HEK293 (cell line): ENCODE results near the gene DAND5.

Experiments
- CTCF ChIA-PET: fragments of 350-600 bp; formaldehyde crosslinking; extraction: SDS; loops from one replicate; lab custom pipeline; 2021; ENCODE audit warnings: antibody characterized with exemption; lab: Yijun Ruan, JAX
- POLR2A ChIA-PET: fragments of 300-600 bp; formaldehyde crosslinking; extraction: SDS; loops from one replicate; lab custom pipeline; 2020; ENCODE audit warnings: antibody characterized with exemption, inconsistent platforms; lab: Yijun Ruan, JAX
- H3K27ac ChIP-seq: fragments of 200-500 bp; sonication (Bioruptor generic); 2 replicates; pipeline ENCODE4 v1.5.1; 2014; ENCODE audit warnings: low read depth, low read length, control low read depth, inconsistent platforms; ENCODE audit errors: extremely low read depth
- H3K36me3 ChIP-seq, 2 experiments: fragments of 200-500 bp in 1 of 2; sonication (Bioruptor generic) in 1 of 2; 1 replicate in 1 of 2; 2 replicates in 1 of 2; pipeline ENCODE4 v1.5.1; 2014 to 2017; ENCODE audit warnings: inconsistent platforms in 2 of 2, low read length in 2 of 2; ENCODE audit not compliant: control insufficient read depth in 2 of 2, insufficient read depth in 1 of 2
- H3K4me1 ChIP-seq: fragments of 200-500 bp; sonication (Bioruptor generic); 2 replicates; pipeline ENCODE4 v1.5.1; 2014; ENCODE audit warnings: mild to moderate bottlenecking, low read length, inconsistent platforms; ENCODE audit not compliant: control insufficient read depth, insufficient read depth
- H3K4me3 ChIP-seq: 2 replicates; pipeline ENCODE4 v1.5.1; 2011; ENCODE audit warnings: low read depth, mild to moderate bottlenecking, control low read depth, low read length, moderate library complexity
- H3K9me3 ChIP-seq: fragments of 200-500 bp; sonication (Bioruptor generic); 2 replicates; pipeline ENCODE4 v1.5.1; 2014; ENCODE audit warnings: low read depth, low read length, inconsistent platforms; ENCODE audit not compliant: control insufficient read depth, insufficient read depth
- GLIS1 ChIP-seq: fragments of 450-650 bp; formaldehyde crosslinking; IDR thresholded peaks from 2 replicates; pipeline ENCODE4 v1.5.1; 2016; ENCODE audit warnings: missing biosample characterization, missing genetic modification characterization
- KLF8 ChIP-seq: fragments of 450-650 bp; formaldehyde crosslinking; IDR thresholded peaks from 2 replicates; pipeline ENCODE4 v1.5.1; 2016; ENCODE audit warnings: missing biosample characterization, missing genetic modification characterization
- OSR2 ChIP-seq: fragments of 450-650 bp; formaldehyde crosslinking; IDR thresholded peaks from 2 replicates; pipeline ENCODE4 v1.5.1; 2016; ENCODE audit warnings: missing biosample characterization, missing genetic modification characterization
- REPIN1 ChIP-seq: fragments of 450-650 bp; formaldehyde crosslinking; IDR thresholded peaks from 2 replicates; pipeline ENCODE4 v1.5.1; 2017; ENCODE audit warnings: missing biosample characterization, missing genetic modification characterization, low read depth
- SALL2 ChIP-seq: fragments of 450-650 bp; formaldehyde crosslinking; IDR thresholded peaks from 2 replicates; pipeline ENCODE4 v1.5.0; 2017; ENCODE audit warnings: missing biosample characterization, mild to moderate bottlenecking, missing genetic modification characterization, borderline replicate concordance
- ZBTB20 ChIP-seq: fragments of 450-650 bp; formaldehyde crosslinking; IDR thresholded peaks from 2 replicates; pipeline ENCODE4 v1.5.1; 2016; ENCODE audit warnings: missing biosample characterization, missing genetic modification characterization
- ZEB2 ChIP-seq: fragments of 450-650 bp; formaldehyde crosslinking; IDR thresholded peaks from 2 replicates; pipeline ENCODE4 v1.5.1; 2016; ENCODE audit warnings: missing biosample characterization, missing genetic modification characterization
- ZNF19 ChIP-seq: fragments of 450-650 bp; formaldehyde crosslinking; IDR thresholded peaks from 2 replicates; pipeline ENCODE4; 2016; ENCODE audit warnings: missing biosample characterization, missing genetic modification characterization, low read depth
- ZNF248 ChIP-seq: fragments of 450-650 bp; formaldehyde crosslinking; IDR thresholded peaks from 2 replicates; pipeline ENCODE4 v1.5.1; 2017; ENCODE audit warnings: missing biosample characterization, missing genetic modification characterization
- ZNF391 ChIP-seq: fragments of 450-650 bp; formaldehyde crosslinking; IDR thresholded peaks from 2 replicates; pipeline ENCODE4 v1.5.1; 2016; ENCODE audit warnings: low read depth, missing biosample characterization, missing genetic modification characterization, borderline replicate concordance
- ZNF555 ChIP-seq: fragments of 450-650 bp; formaldehyde crosslinking; conservative IDR thresholded peaks from 2 replicates; pipeline ENCODE4 v1.5.1; 2017; ENCODE audit warnings: missing biosample characterization, mild to moderate bottlenecking, missing genetic modification characterization, inconsistent platforms
- ZNF621 ChIP-seq: fragments of 450-650 bp; formaldehyde crosslinking; IDR thresholded peaks from 2 replicates; pipeline ENCODE4 v1.5.1; 2017; ENCODE audit warnings: missing biosample characterization, missing genetic modification characterization
- ZNF776 ChIP-seq: fragments of 450-650 bp; formaldehyde crosslinking; IDR thresholded peaks from 2 replicates; pipeline ENCODE4 v1.5.0; 2017; ENCODE audit warnings: missing biosample characterization, missing genetic modification characterization, borderline replicate concordance
- ZNF791 ChIP-seq: fragments of 450-650 bp; formaldehyde crosslinking; IDR thresholded peaks from 2 replicates; pipeline ENCODE4 v1.5.1; 2016; ENCODE audit warnings: missing biosample characterization, missing genetic modification characterization
- ZNF837 ChIP-seq: fragments of 450-650 bp; formaldehyde crosslinking; IDR thresholded peaks from 2 replicates; pipeline ENCODE4 v1.5.1; 2016; ENCODE audit warnings: missing biosample characterization, missing genetic modification characterization
- TF ChIP-seq, protein P1 (sequence below): fragments of 450-650 bp; formaldehyde crosslinking; conservative IDR thresholded peaks from 2 replicates; pipeline ENCODE4 v1.5.1; 2016; ENCODE audit warnings: low read depth, missing biosample characterization, missing genetic modification characterization
- TF ChIP-seq, protein P2 (sequence below): fragments of 450-650 bp; formaldehyde crosslinking; IDR thresholded peaks from 2 replicates; pipeline ENCODE4 v1.5.1; 2016; ENCODE audit warnings: missing biosample characterization, missing genetic modification characterization, borderline replicate concordance
- TF ChIP-seq, protein P3 (sequence below): fragments of 450-650 bp; formaldehyde crosslinking; IDR thresholded peaks from 2 replicates; pipeline ENCODE4 v1.5.1; 2017; ENCODE audit warnings: missing biosample characterization, mild to moderate bottlenecking, missing genetic modification characterization, moderate library complexity
- TF ChIP-seq, protein P4 (sequence below): fragments of 450-650 bp; formaldehyde crosslinking; IDR thresholded peaks from 2 replicates; pipeline ENCODE4 v1.5.1; 2016; ENCODE audit warnings: missing biosample characterization, missing genetic modification characterization

Gene DAND5

DNA sequence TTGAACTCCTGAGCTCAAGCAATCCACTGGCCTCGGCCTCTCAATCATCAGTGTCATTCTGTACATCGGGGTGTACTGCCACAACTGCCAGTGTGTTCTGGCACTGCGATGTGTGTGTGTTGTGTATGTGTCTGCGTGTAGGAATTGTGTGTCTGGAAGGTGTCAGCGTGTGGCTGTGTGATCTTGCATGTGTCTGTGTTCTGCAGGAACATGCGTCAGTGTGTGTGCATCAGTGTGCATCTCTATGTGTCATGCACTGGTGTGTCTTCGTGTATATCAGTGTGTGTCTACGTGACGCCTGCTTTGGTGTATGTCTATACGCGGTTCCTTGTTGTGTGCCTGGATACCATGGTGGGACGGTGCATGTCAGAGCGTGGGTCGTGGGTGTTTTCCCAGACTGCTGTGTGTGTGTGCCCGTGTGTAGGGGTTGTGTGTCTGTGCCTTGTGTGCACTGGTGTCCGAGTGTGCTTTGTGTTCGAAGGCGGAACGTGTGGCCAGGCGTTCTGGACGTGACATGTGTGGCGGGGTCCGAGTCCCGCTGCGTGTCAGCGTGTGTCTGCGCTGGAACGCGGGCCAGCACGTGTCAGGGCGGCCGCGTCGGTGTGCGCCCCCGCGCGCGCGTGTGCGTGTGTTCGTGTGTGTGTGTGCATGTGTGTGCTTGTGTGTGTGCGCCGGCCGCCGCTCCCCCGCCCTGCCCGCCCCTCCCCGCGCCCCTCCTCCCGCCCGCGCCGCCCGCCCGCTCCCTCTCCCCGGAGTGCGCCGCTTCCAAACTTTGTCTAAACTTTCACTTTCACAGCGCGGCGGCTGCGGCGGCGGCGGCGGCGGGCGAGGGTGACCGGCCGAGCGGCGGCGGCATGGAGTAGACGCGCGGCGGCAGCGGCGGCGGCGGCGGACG, 25.6 kb downstream of the DAND5 start, which contains the start of gene NFIX:
Gene NFIX (plus strand): TSS at position 775 of the 895 bp plus-strand sequence. CDS start 363 bp downstream, outside the sequence.
- ChIA-PET CTCF (interaction anchor here (0.6 to 1.6 kb wide), 5 partner anchors 9 to 1033 kb away, joined by 3 to 9 read pairs (median 5); partner anchors contain the start of gene RLN3), POLR2A (no interaction called here)
- Histone ChIP-seq H3K4me1 (no peaks in the 10 kb centered on the region), H3K36me3 (peaks cover 0 to 6% of the 10 kb centered on the region in 2 experiments; a peak in 1 of 3 replicates), H3K27ac (peak within 1 kb of the TSS; percentile 70; the same call in 1 of the 2 replicates), H3K9me3 (no peaks in the 10 kb centered on the region), H3K4me3 (peak within 1 kb of the TSS; percentile 51)
- TF ChIP-seq ZEB2 (tag by site-specific recombination) (peak; percentile 69; the same call in 1 of the 2 replicates), ZNF791 (no peak; the same call in 1 of the 2 replicates), KLF8 (tag by site-specific recombination) (peak; percentile 60; the same call in 1 of the 2 replicates), GLIS1 (tag by site-specific recombination) (no peak), REPIN1 (tag by site-specific recombination) (0 out of 2 replicates have a peak, but pooled peaks have one; percentile 56), ZNF391 (tag by site-specific recombination) (peak; percentile 83; the same call in 1 of the 2 replicates), ZNF19 (tag by site-specific recombination) (no peak), ZNF776 (tag by site-specific recombination) (no peak), ZNF248 (tag by site-specific recombination) (no peak), SALL2 (no peak), ZBTB20 (no peak), OSR2 (tag by site-specific recombination) (no peak), ZNF837 (tag by site-specific recombination) (no peak), ZNF555 (tag by site-specific recombination) (no peak), ZNF621 (tag by site-specific recombination) (no peak)
- TF ChIP-seq, protein P1, sequence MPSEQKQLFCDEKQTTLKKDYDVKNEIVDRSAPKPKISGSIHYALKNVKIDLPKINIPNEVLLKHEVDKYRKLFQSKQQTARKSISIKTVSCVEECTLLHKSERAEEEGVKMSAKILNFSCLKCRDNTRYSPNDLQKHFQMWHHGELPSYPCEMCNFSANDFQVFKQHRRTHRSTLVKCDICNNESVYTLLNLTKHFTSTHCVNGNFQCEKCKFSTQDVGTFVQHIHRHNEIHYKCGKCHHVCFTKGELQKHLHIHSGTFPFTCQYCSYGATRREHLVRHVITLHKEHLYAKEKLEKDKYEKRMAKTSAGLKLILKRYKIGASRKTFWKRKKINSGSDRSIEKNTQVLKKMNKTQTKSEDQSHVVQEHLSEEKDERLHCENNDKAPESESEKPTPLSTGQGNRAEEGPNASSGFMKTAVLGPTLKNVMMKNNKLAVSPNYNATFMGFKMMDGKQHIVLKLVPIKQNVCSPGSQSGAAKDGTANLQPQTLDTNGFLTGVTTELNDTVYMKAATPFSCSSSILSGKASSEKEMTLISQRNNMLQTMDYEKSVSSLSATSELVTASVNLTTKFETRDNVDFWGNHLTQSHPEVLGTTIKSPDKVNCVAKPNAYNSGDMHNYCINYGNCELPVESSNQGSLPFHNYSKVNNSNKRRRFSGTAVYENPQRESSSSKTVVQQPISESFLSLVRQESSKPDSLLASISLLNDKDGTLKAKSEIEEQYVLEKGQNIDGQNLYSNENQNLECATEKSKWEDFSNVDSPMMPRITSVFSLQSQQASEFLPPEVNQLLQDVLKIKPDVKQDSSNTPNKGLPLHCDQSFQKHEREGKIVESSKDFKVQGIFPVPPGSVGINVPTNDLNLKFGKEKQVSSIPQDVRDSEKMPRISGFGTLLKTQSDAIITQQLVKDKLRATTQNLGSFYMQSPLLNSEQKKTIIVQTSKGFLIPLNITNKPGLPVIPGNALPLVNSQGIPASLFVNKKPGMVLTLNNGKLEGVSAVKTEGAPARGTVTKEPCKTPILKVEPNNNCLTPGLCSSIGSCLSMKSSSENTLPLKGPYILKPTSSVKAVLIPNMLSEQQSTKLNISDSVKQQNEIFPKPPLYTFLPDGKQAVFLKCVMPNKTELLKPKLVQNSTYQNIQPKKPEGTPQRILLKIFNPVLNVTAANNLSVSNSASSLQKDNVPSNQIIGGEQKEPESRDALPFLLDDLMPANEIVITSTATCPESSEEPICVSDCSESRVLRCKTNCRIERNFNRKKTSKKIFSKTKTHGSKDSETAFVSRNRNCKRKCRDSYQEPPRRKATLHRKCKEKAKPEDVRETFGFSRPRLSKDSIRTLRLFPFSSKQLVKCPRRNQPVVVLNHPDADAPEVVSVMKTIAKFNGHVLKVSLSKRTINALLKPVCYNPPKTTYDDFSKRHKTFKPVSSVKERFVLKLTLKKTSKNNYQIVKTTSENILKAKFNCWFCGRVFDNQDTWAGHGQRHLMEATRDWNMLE: no peak
- TF ChIP-seq, protein P2, sequence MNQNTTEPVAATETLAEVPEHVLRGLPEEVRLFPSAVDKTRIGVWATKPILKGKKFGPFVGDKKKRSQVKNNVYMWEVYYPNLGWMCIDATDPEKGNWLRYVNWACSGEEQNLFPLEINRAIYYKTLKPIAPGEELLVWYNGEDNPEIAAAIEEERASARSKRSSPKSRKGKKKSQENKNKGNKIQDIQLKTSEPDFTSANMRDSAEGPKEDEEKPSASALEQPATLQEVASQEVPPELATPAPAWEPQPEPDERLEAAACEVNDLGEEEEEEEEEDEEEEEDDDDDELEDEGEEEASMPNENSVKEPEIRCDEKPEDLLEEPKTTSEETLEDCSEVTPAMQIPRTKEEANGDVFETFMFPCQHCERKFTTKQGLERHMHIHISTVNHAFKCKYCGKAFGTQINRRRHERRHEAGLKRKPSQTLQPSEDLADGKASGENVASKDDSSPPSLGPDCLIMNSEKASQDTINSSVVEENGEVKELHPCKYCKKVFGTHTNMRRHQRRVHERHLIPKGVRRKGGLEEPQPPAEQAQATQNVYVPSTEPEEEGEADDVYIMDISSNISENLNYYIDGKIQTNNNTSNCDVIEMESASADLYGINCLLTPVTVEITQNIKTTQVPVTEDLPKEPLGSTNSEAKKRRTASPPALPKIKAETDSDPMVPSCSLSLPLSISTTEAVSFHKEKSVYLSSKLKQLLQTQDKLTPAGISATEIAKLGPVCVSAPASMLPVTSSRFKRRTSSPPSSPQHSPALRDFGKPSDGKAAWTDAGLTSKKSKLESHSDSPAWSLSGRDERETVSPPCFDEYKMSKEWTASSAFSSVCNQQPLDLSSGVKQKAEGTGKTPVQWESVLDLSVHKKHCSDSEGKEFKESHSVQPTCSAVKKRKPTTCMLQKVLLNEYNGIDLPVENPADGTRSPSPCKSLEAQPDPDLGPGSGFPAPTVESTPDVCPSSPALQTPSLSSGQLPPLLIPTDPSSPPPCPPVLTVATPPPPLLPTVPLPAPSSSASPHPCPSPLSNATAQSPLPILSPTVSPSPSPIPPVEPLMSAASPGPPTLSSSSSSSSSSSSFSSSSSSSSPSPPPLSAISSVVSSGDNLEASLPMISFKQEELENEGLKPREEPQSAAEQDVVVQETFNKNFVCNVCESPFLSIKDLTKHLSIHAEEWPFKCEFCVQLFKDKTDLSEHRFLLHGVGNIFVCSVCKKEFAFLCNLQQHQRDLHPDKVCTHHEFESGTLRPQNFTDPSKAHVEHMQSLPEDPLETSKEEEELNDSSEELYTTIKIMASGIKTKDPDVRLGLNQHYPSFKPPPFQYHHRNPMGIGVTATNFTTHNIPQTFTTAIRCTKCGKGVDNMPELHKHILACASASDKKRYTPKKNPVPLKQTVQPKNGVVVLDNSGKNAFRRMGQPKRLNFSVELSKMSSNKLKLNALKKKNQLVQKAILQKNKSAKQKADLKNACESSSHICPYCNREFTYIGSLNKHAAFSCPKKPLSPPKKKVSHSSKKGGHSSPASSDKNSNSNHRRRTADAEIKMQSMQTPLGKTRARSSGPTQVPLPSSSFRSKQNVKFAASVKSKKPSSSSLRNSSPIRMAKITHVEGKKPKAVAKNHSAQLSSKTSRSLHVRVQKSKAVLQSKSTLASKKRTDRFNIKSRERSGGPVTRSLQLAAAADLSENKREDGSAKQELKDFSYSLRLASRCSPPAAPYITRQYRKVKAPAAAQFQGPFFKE (tag by site-specific recombination): no peak; the same call in 1 of the 2 replicates
- TF ChIP-seq, protein P3, sequence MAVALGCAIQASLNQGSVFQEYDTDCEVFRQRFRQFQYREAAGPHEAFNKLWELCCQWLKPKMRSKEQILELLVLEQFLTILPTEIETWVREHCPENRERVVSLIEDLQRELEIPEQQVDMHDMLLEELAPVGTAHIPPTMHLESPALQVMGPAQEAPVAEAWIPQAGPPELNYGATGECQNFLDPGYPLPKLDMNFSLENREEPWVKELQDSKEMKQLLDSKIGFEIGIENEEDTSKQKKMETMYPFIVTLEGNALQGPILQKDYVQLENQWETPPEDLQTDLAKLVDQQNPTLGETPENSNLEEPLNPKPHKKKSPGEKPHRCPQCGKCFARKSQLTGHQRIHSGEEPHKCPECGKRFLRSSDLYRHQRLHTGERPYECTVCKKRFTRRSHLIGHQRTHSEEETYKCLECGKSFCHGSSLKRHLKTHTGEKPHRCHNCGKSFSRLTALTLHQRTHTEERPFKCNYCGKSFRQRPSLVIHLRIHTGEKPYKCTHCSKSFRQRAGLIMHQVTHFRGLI (tag by site-specific recombination): no peak
- TF ChIP-seq, protein P4, sequence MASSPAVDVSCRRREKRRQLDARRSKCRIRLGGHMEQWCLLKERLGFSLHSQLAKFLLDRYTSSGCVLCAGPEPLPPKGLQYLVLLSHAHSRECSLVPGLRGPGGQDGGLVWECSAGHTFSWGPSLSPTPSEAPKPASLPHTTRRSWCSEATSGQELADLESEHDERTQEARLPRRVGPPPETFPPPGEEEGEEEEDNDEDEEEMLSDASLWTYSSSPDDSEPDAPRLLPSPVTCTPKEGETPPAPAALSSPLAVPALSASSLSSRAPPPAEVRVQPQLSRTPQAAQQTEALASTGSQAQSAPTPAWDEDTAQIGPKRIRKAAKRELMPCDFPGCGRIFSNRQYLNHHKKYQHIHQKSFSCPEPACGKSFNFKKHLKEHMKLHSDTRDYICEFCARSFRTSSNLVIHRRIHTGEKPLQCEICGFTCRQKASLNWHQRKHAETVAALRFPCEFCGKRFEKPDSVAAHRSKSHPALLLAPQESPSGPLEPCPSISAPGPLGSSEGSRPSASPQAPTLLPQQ: peak; percentile 66
